ENCODE results near the gene ARFGAP1.

The ARFGAP1 gene

DNA sequence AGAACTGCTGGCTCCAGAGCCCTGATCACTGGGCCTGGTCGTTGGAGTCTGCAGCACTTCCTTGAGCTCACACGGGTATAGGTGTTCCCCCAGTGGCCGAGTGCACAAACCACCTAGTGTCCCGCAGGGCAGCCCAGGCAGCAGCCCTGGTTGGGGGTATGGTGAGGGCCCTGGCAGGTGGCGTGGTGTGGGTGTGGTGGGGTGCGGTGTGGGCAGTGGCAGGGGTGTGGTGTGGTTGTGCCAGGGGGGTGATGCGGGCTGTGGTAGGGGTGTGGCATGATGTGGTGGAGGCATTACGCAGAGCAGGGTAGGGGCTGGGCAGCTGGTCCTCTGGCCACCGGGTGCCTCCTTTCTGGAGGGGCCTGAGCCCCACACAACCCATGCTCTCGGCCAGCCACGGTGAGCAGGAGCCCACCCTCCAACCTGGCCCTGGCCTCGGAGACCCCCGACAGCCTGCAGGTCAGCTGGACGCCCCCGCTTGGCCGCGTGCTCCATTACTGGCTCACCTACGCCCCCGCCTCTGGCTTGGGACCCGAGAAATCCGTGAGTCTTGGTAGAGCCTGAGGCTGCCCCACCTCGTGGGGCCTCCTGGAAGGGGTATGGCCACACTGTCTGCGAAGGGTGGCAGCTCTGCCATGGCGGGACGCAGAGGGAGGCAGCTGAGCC lies 40.9 kb downstream of the ARFGAP1 start:
- no peak for DNase-seq
- H3K36me3 ChIP-seq (ENCODE audit: insufficient read depth, low read length), result no peaks in the 10 kb centered on the region
- H3K4me3 ChIP-seq (ENCODE audit: low read depth in 1 of 2, low read length in 2 of 2), result no peak overlapping the region
- no peaks in the 10 kb centered on the region for H3K4me1 ChIP-seq (ENCODE audit: insufficient read depth, low read length)
- H3K4me2 ChIP-seq (ENCODE audit: insufficient read depth, low read length), result no peak overlapping the region
- H3K27ac ChIP-seq (ENCODE audit: low read length), result no peak overlapping the region
- no peaks in the 10 kb centered on the region for H3K27me3 ChIP-seq (ENCODE audit: insufficient read depth, low read length, poor library complexity)
- ATAC-seq (ENCODE audit: insufficient read depth, low read depth), result no peak
- H3K79me2 ChIP-seq (ENCODE audit: insufficient read depth, low read length), result no peaks in the 10 kb centered on the region
- H3K9me3 ChIP-seq (ENCODE audit: insufficient read depth, low read length, severe bottlenecking), result no peaks in the 10 kb centered on the region
- peaks cover 9% of the 10 kb centered on the region for H4K20me1 ChIP-seq (ENCODE audit: insufficient read depth, low read length)
- no peak overlapping the region for H2AFZ ChIP-seq (ENCODE audit: low read depth, low read length)
- no peak overlapping the region for H3K9ac ChIP-seq (ENCODE audit: low read depth, low read length)
- no peak for TF ChIP-seq EZH2 (IDR thresholded peaks at IDR 0.05; ENCODE audit: borderline replicate concordance, low read depth, low read length, severe bottlenecking)
- TF ChIP-seq, protein P1, sequence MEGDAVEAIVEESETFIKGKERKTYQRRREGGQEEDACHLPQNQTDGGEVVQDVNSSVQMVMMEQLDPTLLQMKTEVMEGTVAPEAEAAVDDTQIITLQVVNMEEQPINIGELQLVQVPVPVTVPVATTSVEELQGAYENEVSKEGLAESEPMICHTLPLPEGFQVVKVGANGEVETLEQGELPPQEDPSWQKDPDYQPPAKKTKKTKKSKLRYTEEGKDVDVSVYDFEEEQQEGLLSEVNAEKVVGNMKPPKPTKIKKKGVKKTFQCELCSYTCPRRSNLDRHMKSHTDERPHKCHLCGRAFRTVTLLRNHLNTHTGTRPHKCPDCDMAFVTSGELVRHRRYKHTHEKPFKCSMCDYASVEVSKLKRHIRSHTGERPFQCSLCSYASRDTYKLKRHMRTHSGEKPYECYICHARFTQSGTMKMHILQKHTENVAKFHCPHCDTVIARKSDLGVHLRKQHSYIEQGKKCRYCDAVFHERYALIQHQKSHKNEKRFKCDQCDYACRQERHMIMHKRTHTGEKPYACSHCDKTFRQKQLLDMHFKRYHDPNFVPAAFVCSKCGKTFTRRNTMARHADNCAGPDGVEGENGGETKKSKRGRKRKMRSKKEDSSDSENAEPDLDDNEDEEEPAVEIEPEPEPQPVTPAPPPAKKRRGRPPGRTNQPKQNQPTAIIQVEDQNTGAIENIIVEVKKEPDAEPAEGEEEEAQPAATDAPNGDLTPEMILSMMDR (IDR thresholded peaks at IDR 0.05; ENCODE audit: borderline replicate concordance, extremely low read depth, low read length, poor library complexity, severe bottlenecking), result no peak

DNA sequence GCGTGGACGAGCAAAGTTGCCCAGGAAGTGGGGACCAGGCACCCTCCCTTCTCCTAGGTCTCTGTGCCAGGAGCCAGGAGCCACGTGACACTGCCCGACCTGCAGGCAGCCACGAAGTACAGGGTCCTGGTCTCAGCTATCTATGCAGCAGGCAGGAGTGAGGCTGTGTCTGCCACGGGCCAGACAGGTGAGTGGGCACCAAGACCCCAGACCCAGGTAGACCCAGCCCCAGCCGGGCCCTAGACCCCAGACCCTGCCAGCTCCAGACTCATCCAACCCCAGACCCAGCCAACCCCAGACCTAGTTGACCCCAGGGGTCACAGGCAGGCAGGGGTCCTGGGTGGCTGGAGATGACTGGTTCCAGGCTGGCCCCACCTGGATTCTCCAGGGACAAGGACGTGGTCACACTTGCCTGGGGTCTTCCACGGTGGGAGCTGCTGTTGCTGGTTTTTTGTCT lies 41.4 kb downstream of the ARFGAP1 start:
- H3K4me2 ChIP-seq (ENCODE audit: insufficient read depth, low read length), result no peak overlapping the region
- TF ChIP-seq, protein P1 (IDR thresholded peaks at IDR 0.05; ENCODE audit: borderline replicate concordance, extremely low read depth, low read length, poor library complexity, severe bottlenecking), result no peak
- no peak for TF ChIP-seq EZH2 (IDR thresholded peaks at IDR 0.05; ENCODE audit: borderline replicate concordance, low read depth, low read length, severe bottlenecking)
- H3K9me3 ChIP-seq (ENCODE audit: insufficient read depth, low read length, severe bottlenecking), result no peaks in the 10 kb centered on the region
- H3K27ac ChIP-seq (ENCODE audit: low read length), result no peak overlapping the region
- ATAC-seq (ENCODE audit: insufficient read depth, low read depth), result no peak
- no peaks in the 10 kb centered on the region for H3K4me1 ChIP-seq (ENCODE audit: insufficient read depth, low read length)
- H3K36me3 ChIP-seq (ENCODE audit: insufficient read depth, low read length), result no peaks in the 10 kb centered on the region
- DNase-seq, result no peak
- no peak overlapping the region for H3K4me3 ChIP-seq (ENCODE audit: low read depth in 1 of 2, low read length in 2 of 2)
- H3K9ac ChIP-seq (ENCODE audit: low read depth, low read length), result no peak overlapping the region
- no peak overlapping the region for H2AFZ ChIP-seq (ENCODE audit: low read depth, low read length)
- no peaks in the 10 kb centered on the region for H3K27me3 ChIP-seq (ENCODE audit: insufficient read depth, low read length, poor library complexity)
- peaks cover 9% of the 10 kb centered on the region for H4K20me1 ChIP-seq (ENCODE audit: insufficient read depth, low read length)
- no peaks in the 10 kb centered on the region for H3K79me2 ChIP-seq (ENCODE audit: insufficient read depth, low read length)

DNA sequence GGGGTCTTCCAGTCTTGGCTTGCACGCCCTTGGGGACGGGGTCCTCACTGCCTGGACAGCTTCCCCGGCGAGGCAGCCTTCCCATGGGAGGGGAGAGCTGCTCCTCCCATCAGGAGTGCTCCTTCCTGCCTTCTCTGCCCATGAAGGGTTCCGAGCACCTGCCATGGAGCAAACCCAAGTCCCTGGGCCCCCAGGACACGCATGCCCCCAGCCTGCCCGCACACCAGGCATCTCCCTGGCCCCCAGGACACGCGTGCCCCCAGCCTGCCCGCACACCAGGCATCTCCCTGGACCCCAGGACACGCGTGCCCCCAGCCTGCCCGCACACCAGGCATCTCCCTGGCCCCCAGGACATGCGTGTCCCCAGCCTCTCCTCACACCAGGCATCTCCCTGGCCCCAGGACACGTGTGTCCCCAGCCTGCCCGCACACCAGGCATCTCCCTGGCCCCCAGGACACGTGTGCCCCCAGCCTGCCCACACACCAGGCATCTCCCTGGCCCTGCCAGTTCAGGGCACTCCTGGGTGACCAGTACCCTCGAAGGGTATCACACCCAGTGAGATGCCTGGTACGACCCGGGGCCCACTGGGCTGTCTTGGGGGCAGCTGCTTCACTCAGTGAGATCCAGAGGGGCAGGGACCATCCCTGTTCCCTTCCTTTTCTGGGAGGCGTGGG lies 42.1 kb downstream of the ARFGAP1 start:
- H3K9ac ChIP-seq (ENCODE audit: low read depth, low read length), result no peak overlapping the region
- H3K9me3 ChIP-seq (ENCODE audit: insufficient read depth, low read length, severe bottlenecking), result no peaks in the 10 kb centered on the region
- no peak overlapping the region for H2AFZ ChIP-seq (ENCODE audit: low read depth, low read length)
- ATAC-seq (ENCODE audit: insufficient read depth, low read depth) (no peak), DNase-seq (no peak)
- no peaks in the 10 kb centered on the region for H3K27me3 ChIP-seq (ENCODE audit: insufficient read depth, low read length, poor library complexity)
- H3K4me2 ChIP-seq (ENCODE audit: insufficient read depth, low read length), result no peak overlapping the region
- H3K27ac ChIP-seq (ENCODE audit: low read length), result no peak overlapping the region
- H4K20me1 ChIP-seq (ENCODE audit: insufficient read depth, low read length), result peaks cover 7% of the 10 kb centered on the region; the same call in 1 of the 2 replicates
- no peaks in the 10 kb centered on the region for H3K4me1 ChIP-seq (ENCODE audit: insufficient read depth, low read length)
- H3K4me3 ChIP-seq (ENCODE audit: low read depth in 1 of 2, low read length in 2 of 2), result no peak overlapping the region
- no peak for TF ChIP-seq EZH2 (IDR thresholded peaks at IDR 0.05; ENCODE audit: borderline replicate concordance, low read depth, low read length, severe bottlenecking)
- TF ChIP-seq, protein P1 (IDR thresholded peaks at IDR 0.05; ENCODE audit: borderline replicate concordance, extremely low read depth, low read length, poor library complexity, severe bottlenecking), result no peak
- no peaks in the 10 kb centered on the region for H3K79me2 ChIP-seq (ENCODE audit: insufficient read depth, low read length)
- H3K36me3 ChIP-seq (ENCODE audit: insufficient read depth, low read length), result no peaks in the 10 kb centered on the region

Measured in DND-41 (cell line).